Uterus (tissue), 2 donors: Measurements from ENCODE around the gene C21orf91.

Experiments
- POLR2A ChIP-seq, 2 donors: fragments of 450-650 bp; IDR thresholded peaks; one replicate each; pipeline ENCODE4 v1.6.1; 2016; ENCODE audit warnings: antibody characterized with exemption in 2 of 2, mild to moderate bottlenecking in 1 of 2, moderate library complexity in 1 of 2
- TF ChIP-seq, protein P1 (sequence below), 4 experiments: fragments of 200-600 bp in 2 of 4; fragments of 450-650 bp in 2 of 4; sonication (generic) in 2 of 4; IDR thresholded peaks; one replicate each; pipeline ENCODE4 v1.5.1; 2016 to 2019; ENCODE audit warnings: antibody characterized with exemption in 4 of 4, mild to moderate bottlenecking in 2 of 4, moderate library complexity in 1 of 4

GRCh38 chr21:17757671-17758070 lies 61.5 kb downstream of the C21orf91 start:
- TF ChIP-seq, protein P1, sequence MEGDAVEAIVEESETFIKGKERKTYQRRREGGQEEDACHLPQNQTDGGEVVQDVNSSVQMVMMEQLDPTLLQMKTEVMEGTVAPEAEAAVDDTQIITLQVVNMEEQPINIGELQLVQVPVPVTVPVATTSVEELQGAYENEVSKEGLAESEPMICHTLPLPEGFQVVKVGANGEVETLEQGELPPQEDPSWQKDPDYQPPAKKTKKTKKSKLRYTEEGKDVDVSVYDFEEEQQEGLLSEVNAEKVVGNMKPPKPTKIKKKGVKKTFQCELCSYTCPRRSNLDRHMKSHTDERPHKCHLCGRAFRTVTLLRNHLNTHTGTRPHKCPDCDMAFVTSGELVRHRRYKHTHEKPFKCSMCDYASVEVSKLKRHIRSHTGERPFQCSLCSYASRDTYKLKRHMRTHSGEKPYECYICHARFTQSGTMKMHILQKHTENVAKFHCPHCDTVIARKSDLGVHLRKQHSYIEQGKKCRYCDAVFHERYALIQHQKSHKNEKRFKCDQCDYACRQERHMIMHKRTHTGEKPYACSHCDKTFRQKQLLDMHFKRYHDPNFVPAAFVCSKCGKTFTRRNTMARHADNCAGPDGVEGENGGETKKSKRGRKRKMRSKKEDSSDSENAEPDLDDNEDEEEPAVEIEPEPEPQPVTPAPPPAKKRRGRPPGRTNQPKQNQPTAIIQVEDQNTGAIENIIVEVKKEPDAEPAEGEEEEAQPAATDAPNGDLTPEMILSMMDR (IDR thresholded peaks at IDR 0.05): no peak
- TF ChIP-seq POLR2A (IDR thresholded peaks at IDR 0.05): no peak
